HG03558 (cell line): Measurements from ENCODE around the gene NARS2.

Experiments
- ATAC-seq: cut with Tn5 transposase; IDR thresholded peaks from one replicate; pipeline ENCODE4 v1.9.1; 2021; ENCODE audit warnings: moderate number of reproducible peaks; ENCODE audit not compliant: unreplicated experiment; ENCODE audit errors: extremely low read depth

Gene NARS2

DNA sequence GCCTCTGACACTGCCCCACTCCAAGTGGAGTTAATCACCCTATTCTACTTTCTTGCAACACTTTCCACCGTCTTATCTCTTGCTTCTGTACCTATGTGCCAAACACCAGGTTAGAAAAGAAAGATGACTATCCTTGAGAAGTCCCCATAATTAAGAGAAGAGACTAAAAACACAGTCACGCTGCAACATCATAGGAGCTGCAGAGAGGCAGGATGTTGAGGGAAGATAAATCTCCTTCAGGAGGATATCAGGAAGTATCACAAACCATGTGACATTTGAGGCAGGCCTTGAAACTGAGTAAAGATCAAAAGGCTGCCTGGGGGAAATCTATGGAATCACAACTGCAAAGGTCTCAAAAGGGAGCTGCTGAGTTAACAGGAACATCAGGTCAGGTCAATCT lies 181.8 kb downstream of the NARS2 start:
- ATAC-seq, result no peak

- ATAC-seq, result no peak
Observed at GRCh38 chr11:78391424-78391823, 183.2 kb downstream of the NARS2 start.

GRCh38 chr11:78390809-78391208 lies 183.9 kb downstream of the NARS2 start:
- no peak for ATAC-seq

DNA sequence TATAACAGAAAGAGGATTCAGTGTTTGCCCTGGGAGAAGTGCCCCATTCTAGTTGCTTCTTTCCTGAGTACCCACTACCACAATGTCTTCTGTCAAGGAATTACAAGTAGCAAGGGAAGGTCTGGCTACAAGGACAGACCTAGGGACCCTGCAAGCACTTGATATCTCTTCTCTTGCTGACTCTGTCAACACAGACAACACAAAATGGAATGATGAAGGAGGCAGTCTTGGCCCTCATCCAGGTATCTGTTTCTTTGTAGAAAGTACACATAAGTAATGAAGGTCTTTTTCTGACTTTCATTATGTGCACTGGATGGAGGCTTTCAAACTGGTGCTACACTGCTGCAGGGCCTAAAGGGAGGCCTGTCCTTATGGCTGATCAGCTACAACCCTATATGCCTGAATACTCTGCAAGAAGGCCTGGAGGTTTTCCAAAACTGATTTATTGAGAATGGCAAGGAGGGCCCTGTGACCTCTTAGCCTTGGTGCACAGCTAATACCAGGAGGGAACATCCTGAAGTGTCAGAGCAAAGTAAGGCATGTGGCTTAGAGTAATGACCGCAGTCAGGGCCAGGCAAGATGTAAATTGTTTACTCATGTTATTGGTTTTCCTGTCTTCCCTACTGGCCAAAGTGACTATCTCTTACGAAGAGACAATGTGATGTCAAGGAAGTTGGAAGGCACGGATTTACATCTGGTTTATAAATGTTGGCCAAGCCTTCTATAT lies 188.3 kb downstream of the NARS2 start:
- ATAC-seq, result no peak
